Measurements from ENCODE around the gene HOXA3.

- TF ChIP-seq, protein P1, sequence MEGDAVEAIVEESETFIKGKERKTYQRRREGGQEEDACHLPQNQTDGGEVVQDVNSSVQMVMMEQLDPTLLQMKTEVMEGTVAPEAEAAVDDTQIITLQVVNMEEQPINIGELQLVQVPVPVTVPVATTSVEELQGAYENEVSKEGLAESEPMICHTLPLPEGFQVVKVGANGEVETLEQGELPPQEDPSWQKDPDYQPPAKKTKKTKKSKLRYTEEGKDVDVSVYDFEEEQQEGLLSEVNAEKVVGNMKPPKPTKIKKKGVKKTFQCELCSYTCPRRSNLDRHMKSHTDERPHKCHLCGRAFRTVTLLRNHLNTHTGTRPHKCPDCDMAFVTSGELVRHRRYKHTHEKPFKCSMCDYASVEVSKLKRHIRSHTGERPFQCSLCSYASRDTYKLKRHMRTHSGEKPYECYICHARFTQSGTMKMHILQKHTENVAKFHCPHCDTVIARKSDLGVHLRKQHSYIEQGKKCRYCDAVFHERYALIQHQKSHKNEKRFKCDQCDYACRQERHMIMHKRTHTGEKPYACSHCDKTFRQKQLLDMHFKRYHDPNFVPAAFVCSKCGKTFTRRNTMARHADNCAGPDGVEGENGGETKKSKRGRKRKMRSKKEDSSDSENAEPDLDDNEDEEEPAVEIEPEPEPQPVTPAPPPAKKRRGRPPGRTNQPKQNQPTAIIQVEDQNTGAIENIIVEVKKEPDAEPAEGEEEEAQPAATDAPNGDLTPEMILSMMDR (IDR thresholded peaks at IDR 0.05 in 2 of 3, conservative IDR thresholded peaks at IDR 0.05 in 1 of 3; ENCODE audit: control insufficient read depth in 2 of 3, extremely low read depth in 1 of 3, insufficient read depth in 1 of 3, low read depth in 3 of 3, low read length in 3 of 3), result no peak
- TF ChIP-seq MYB (IDR thresholded peaks at IDR 0.05; ENCODE audit: borderline replicate concordance, low read depth, low read length) (no peak), FOXM1 (IDR thresholded peaks at IDR 0.05; ENCODE audit: low read depth, low read length) (no peak), EZH2 (IDR thresholded peaks at IDR 0.05; ENCODE audit: borderline replicate concordance, control insufficient read depth, low read depth, low read length) (no peak), ESRRA (IDR thresholded peaks at IDR 0.05; ENCODE audit: low read length) (no peak)
These were observed 12.1 kb upstream of the HOXA3 start for GRCh38 chr7:27164367-27165088.

All from GM12878 (cell line).